Activated CD4-positive, CD25-positive, alpha-beta regulatory T cell treated with anti-CD3 and anti-CD28 coated beads, Interleukin-2, amount 50 U/mL, for 16 hours (primary cell): ENCODE results near the gene TMEM131.
"Not testable (repeated sequence)": the region's sequence is repeated elsewhere in the genome, so short reads cannot be mapped to it uniquely, and the experiment has no call there.

Source experiments
- DNase-seq: peaks from one replicate; pipeline ENCODE4 v3.0.0-alpha.2; 2020; ENCODE audit warnings: low read depth, low spot score

The TMEM131 gene, protein sequence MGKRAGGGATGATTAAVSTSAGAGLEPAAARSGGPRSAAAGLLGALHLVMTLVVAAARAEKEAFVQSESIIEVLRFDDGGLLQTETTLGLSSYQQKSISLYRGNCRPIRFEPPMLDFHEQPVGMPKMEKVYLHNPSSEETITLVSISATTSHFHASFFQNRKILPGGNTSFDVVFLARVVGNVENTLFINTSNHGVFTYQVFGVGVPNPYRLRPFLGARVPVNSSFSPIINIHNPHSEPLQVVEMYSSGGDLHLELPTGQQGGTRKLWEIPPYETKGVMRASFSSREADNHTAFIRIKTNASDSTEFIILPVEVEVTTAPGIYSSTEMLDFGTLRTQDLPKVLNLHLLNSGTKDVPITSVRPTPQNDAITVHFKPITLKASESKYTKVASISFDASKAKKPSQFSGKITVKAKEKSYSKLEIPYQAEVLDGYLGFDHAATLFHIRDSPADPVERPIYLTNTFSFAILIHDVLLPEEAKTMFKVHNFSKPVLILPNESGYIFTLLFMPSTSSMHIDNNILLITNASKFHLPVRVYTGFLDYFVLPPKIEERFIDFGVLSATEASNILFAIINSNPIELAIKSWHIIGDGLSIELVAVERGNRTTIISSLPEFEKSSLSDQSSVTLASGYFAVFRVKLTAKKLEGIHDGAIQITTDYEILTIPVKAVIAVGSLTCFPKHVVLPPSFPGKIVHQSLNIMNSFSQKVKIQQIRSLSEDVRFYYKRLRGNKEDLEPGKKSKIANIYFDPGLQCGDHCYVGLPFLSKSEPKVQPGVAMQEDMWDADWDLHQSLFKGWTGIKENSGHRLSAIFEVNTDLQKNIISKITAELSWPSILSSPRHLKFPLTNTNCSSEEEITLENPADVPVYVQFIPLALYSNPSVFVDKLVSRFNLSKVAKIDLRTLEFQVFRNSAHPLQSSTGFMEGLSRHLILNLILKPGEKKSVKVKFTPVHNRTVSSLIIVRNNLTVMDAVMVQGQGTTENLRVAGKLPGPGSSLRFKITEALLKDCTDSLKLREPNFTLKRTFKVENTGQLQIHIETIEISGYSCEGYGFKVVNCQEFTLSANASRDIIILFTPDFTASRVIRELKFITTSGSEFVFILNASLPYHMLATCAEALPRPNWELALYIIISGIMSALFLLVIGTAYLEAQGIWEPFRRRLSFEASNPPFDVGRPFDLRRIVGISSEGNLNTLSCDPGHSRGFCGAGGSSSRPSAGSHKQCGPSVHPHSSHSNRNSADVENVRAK (N-terminal part only)

DNA sequence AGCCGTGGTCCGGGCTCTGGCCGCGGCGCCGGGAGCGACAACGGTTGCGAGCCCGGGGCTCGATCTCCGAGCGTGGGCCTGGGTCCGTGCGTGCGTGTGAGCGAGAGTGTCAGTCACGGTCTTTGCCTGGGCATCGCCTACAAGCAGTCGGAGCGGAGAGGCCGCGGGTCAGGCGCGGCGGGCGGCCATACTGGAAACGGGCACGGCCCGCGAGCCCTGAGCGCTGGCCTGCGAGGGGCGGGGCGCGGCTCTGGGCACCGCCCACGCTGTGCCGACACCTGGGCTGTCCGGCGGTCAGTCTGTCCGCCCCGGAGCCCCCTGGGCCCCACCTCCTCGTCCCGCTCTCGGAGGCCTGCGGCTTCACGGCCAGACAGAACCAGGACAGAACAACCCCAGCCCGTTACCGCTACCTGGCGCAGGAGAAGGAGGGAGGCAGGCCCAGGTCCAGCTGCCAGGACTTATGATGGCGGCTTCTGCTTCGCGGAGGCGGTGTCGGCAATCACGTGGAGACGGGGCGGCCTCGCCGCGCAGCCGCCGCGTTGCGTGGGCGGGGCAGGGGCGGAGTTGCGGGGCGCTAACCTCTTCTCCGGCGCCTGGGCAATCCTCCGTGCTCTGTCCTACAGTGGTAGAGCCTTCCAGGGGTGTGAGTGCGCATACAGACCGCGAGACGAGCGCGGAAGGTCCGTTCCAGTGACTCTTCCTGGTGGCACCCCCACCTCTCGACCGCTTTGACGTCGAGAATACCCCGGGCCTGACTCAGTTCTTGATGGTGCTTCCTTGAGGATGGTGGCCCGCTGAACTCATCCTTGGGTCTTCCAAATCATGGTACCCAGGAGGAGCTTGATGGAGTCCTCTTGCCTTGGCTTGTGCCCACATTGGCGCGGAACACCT is at the start of gene TMEM131:
TSS of gene TMEM131 (minus strand) at position 215 of the 891 bp plus-strand sequence. CDS start 286 bp downstream, outside the sequence.
- peak; percentile 88 for DNase-seq

DNA sequence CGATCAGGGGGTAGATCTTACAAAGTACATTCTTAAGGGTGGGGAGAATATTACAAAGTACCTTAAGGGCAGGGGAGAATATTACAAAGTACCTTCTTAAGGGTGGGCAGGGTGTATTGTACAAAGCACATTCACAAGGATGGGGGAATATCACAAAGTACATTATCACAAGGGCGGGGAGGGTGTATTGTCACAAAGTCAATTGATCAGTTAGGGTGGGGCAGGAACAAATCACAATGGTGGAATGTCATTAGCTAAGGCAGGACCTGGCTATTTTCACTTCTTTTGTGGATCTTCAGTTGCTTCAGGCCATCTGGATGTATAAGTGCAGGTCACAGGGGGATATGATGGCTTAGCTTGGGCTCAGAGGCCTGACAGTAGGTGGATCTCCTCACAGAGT is 49.0 kb upstream of the TMEM131 start:
- DNase-seq = not testable (repeated sequence)

GRCh38 chr2:98043101-98043500 is 47.4 kb upstream of the TMEM131 start:
- no peak for DNase-seq

GRCh38 chr2:98040331-98040939 is 44.7 kb upstream of the TMEM131 start:
- DNase-seq = no peak

- DNase-seq = no peak
These were observed 43.5 kb upstream of the TMEM131 start for GRCh38 chr2:98039085-98039756.

DNA sequence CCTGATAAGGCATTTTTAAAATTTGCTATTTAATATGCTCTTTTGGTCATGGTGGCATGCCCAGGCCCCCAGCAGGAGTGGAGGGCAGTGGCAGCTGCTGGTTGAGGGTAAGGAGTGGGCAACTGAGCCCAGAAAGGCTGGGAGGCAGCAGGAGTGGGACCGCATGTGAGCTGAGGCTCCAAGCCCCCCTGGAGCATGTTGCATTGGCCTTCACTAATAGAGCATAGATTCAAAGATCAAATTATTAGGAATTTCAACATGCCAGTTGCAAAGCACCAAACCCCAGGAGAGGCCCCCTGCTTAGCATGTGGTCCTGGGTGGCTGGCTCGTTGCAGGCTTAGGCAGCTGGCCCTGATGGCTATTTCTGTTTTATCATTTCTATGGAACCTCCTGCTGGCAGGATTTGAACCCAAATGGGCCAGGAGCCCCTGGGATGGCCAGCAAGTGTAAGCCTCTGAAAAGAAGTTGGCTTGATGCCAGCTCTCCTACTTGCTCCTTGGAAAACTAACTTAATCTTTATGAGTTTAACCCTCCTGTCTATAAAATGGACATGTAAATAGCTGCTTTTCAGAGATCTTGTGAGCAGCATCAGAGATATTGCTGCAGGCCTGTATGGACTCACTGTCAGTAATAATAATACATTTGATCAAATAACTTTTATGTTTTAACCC is 42.1 kb upstream of the TMEM131 start:
- DNase-seq = no peak

- no peak for DNase-seq
These were observed 41.5 kb upstream of the TMEM131 start for GRCh38 chr2:98037206-98037605.

GRCh38 chr2:98036349-98037000 is 40.7 kb upstream of the TMEM131 start:
- DNase-seq = no peak

DNA sequence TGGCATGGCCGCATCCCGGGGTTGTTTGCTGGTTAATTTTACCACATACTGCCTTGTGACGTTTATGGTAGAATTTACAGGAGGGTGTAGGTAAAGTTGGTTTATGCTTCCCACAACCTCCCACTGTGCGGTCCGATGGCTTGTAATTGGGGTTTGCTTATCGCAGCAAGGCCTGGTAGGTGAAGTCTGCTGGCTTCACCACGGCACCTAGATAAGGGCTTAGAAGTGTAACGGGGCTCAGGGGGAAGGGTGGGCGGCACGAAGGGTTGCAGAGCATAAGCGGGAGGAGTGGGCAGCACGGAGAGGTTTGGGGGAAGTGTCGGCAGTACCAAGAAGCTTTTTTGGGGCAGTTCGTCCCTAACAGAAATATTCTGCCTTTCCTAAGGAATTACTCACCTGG is 39.0 kb upstream of the TMEM131 start:
- no peak for DNase-seq

DNA sequence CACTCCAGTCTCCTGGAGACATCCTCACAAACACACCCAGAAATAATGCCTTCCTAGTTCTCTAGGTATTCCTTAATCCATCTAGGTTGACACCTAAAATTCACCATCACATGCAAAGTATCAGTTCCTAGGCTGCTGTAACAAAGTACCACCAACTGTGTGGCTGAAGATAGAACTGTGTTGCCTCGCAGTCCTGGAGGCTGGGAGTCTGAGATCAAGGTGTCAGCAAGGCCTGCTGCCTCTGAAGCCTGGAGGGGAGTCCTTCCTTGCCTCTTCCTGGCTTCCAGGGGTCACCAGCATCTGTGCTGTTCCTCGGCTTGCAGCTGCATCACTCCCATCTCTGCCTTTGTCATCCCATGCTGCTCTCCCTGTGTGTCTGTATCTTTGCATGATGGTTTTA is 36.3 kb upstream of the TMEM131 start:
- no peak for DNase-seq

GRCh38 chr2:98029718-98030222 is 34.0 kb upstream of the TMEM131 start:
- DNase-seq = no peak

GRCh38 chr2:98028931-98029717 is 33.4 kb upstream of the TMEM131 start:
- no peak for DNase-seq

- no peak for DNase-seq
These were observed 32.4 kb upstream of the TMEM131 start for GRCh38 chr2:98028101-98028561.

DNA sequence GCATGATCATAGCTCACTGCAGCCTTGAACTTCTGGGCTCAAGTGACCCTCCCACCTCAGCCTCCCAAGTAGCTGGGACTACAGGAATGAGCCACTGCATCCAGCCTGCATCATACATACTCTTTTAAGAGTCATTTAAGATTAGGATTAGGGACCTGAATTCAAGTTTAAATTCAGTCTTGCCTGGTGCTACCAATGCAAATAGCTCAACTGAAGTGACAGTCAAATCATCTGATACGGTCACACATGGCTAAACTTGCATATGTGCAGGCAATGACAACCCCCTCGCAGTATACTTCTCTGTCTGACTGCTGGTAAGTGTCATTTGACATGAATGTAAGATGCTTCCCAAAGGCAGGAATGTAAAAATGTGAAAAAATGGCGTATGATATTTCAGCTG is 31.8 kb upstream of the TMEM131 start:
- DNase-seq = no peak

DNA sequence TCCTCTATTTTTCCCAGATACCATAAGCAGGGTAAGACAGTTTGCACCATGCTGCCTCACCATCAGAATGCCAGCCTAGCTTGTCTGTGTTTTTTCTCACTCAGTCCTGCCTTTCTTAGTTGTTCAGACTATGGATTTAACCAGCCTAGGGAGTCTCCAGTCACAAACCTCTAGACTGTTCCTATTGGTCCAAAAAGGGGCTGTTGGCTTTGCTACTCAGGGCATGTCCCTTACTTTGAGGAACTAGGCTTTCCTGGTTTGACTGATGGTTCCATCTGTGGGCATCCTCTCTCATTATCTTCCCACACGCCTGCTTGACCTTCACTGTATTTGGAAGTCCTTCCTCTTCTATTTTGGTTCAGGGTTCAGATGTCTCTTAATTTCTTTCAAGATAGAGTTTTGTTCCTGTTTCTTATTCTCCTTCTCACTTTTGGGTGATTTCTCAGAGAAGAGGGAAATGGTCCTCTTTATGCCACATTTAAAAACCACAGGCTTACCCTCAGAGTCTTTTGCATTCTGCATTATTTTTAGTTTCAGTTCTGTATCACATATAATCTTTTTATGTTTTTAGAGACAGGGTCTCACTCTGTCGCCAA is 31.3 kb upstream of the TMEM131 start:
- no peak for DNase-seq

DNA sequence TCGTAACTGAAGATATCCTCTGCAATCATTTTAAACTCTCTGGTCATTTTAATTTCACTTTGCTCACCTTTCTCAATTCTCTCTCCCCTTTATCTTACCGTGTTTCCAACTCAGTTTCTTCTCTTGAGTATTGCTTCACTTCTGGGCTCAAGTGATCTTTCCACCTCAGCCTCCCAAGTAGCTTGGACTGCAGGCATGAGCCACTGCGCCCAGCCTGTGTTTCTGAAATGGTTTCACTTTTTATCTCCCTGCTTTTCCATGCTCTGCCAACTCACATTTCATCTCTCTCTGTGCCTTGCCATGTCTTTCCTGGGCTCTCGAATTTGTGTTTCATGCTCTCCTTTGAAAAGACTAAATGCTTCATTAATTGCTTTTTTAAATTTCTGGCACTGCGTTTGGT is 30.5 kb upstream of the TMEM131 start:
- DNase-seq = no peak

GRCh38 chr2:98025481-98026037 is 29.8 kb upstream of the TMEM131 start:
- no peak for DNase-seq
